Heart left ventricle (tissue), 13 donors: ENCODE results near the gene FOLR2.

Source experiments
- POLR2A ChIP-seq, 2 donors: fragments of 450-650 bp; IDR thresholded peaks; one replicate each; pipeline ENCODE4 v1.6.1; 2017; ENCODE audit warnings: antibody characterized with exemption in 2 of 2, mild to moderate bottlenecking in 2 of 2, moderate library complexity in 2 of 2
- TF ChIP-seq, protein P1 (sequence below), 12 donors: fragments of 200-600 bp; sonication (generic) in 4 of 12; IDR thresholded peaks; one replicate each; pipeline versions ENCODE4 v1.5.0 to v1.8.0; 2018 to 2022; ENCODE audit warnings: antibody characterized with exemption in 12 of 12, mild to moderate bottlenecking in 5 of 12
- donor health status: ischemic (EF 13 %, LVEDD 7.1; RV severe dilation, severe dysfunction).
- donor health status: DM: no; HTN: yes; CAD: no.
- donor health status: DM: no; HTN: no; CAD: no.
- donor health status: ischemic (EF 25% LVEDD 6.9; RV normal size, moderate dysfunction).
- donor health status: ischemic (EF 25% LVEDD 5.7; RV mildly dilated, moderate dysfunction).
- donor health status: ischemic (EF 35%, LVEDD 5.7; RV mildly dilated, moderate dysfunction).
- donor health status: nonischemic (EF 11% LVEDD 7.7; RV severe dilation, severe dysfunction).
- donor health status: DM: yes; HTN: yes; CAD: no.
- donor health status: PGD.
- donor health status: ischemic (EF 29% LVEDD 5.4; RV normal size, mild dysfunction).
- donor health status: nonischemic (EF 23%, LVEDD 6.1; RV moderate dilation, normal function).

- TF ChIP-seq POLR2A (IDR thresholded peaks at IDR 0.05), result no peak
- TF ChIP-seq, protein P1, sequence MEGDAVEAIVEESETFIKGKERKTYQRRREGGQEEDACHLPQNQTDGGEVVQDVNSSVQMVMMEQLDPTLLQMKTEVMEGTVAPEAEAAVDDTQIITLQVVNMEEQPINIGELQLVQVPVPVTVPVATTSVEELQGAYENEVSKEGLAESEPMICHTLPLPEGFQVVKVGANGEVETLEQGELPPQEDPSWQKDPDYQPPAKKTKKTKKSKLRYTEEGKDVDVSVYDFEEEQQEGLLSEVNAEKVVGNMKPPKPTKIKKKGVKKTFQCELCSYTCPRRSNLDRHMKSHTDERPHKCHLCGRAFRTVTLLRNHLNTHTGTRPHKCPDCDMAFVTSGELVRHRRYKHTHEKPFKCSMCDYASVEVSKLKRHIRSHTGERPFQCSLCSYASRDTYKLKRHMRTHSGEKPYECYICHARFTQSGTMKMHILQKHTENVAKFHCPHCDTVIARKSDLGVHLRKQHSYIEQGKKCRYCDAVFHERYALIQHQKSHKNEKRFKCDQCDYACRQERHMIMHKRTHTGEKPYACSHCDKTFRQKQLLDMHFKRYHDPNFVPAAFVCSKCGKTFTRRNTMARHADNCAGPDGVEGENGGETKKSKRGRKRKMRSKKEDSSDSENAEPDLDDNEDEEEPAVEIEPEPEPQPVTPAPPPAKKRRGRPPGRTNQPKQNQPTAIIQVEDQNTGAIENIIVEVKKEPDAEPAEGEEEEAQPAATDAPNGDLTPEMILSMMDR (IDR thresholded peaks at IDR 0.05), result no peak
These were observed 7.3 kb downstream of the FOLR2 start for GRCh38 chr11:72223615-72224563.
